OCI-LY7 (cell line): ENCODE data around the gene CERS6. TPM values are rescaled to one million over a fixed set of nuclear protein-coding genes. Genes with fewer than 3 reads are reported as not detected.

Experiments
- BruUV-seq: library from RNA; stranded (reverse); fragments of 400-500 nt; replicated peaks from 2 replicates; lab custom pipeline; 2021; lab: Mats Ljungman, UMichigan
- CTCF ChIA-PET: fragments of 300-600 bp; sonication (Branson Sonifier 250); formaldehyde crosslinking; loops from one replicate; lab custom pipeline; 2022; ENCODE audit warnings: antibody characterized with exemption; ENCODE audit not compliant: unreplicated experiment; lab: Charles Lee
- POLR2A ChIA-PET: fragments of 300-600 bp; sonication (Branson Sonifier 250); formaldehyde crosslinking; loops from one replicate; lab custom pipeline; 2022; ENCODE audit warnings: antibody characterized with exemption; lab: Charles Lee
- DNase-seq: peaks from one replicate; pipeline ENCODE4 v3.0.0-alpha.2; 2015; ENCODE audit warnings: low spot score
- H2AFZ ChIP-seq: fragments of 200-600 bp; sonication (generic), shearing (Covaris generic); 2 replicates; pipeline ENCODE4 v1.6.1; 2014; ENCODE audit warnings: mild to moderate bottlenecking, antibody characterized with exemption, low read length, moderate library complexity
- H3K27ac ChIP-seq: fragments of 200-600 bp; sonication (generic); 2 replicates; pipeline ENCODE4 v1.5.1; 2014; ENCODE audit warnings: mixed run types, low read depth, mild to moderate bottlenecking, moderate library complexity, low read length, inconsistent platforms; ENCODE audit not compliant: poor library complexity, severe bottlenecking
- H3K36me3 ChIP-seq: fragments of 200-600 bp; sonication (generic); 2 replicates; pipeline ENCODE4 v1.6.1; 2014; ENCODE audit warnings: mild to moderate bottlenecking, antibody characterized with exemption, low read length, moderate library complexity, mixed read lengths; ENCODE audit not compliant: insufficient read depth
- H3K4me1 ChIP-seq: fragments of 200-600 bp; sonication (generic); 2 replicates; pipeline ENCODE4 v1.5.1; 2014; ENCODE audit warnings: mild to moderate bottlenecking, low read length; ENCODE audit not compliant: insufficient read depth, poor library complexity, severe bottlenecking
- H3K4me2 ChIP-seq: fragments of 200-600 bp; sonication (generic); 2 replicates; pipeline ENCODE4 v1.6.1; 2014; ENCODE audit warnings: mild to moderate bottlenecking, low read length
- H3K4me3 ChIP-seq: fragments of 200-600 bp; sonication (generic); 2 replicates; pipeline ENCODE4 v1.5.1; 2014; ENCODE audit warnings: mild to moderate bottlenecking, low read depth, low read length; ENCODE audit not compliant: poor library complexity, severe bottlenecking
- H3K79me2 ChIP-seq: fragments of 200-600 bp; sonication (generic); 2 replicates; pipeline ENCODE4 v1.6.1; 2016; ENCODE audit warnings: low read depth, mild to moderate bottlenecking, low read length, moderate library complexity, mixed read lengths; ENCODE audit not compliant: insufficient read depth
- H3K9me2 ChIP-seq: fragments of 200-600 bp; sonication (generic); 2 replicates; pipeline ENCODE4 v1.6.1; 2016; ENCODE audit warnings: mild to moderate bottlenecking, low read length, mixed read lengths; ENCODE audit not compliant: insufficient read depth
- H3K9me3 ChIP-seq: fragments of 200-600 bp; sonication (generic); 2 replicates; pipeline ENCODE4 v1.6.1; 2014; ENCODE audit warnings: mild to moderate bottlenecking, mixed run types, low read length, mixed read lengths
- H4K20me1 ChIP-seq: fragments of 200-600 bp; sonication (generic); 2 replicates; pipeline ENCODE4 v1.6.1; 2014; ENCODE audit warnings: mild to moderate bottlenecking, antibody characterized with exemption, low read length, moderate library complexity, mixed read lengths; ENCODE audit not compliant: insufficient read depth
- CTCF ChIP-seq: fragments of 200-600 bp; sonication (generic); conservative IDR thresholded peaks from 2 replicates; pipeline ENCODE4 v1.5.1; 2014; ENCODE audit warnings: mild to moderate bottlenecking, antibody characterized with exemption, low read length, moderate library complexity, mixed read lengths
- EZH2phosphoT487 ChIP-seq: fragments of 200-600 bp; sonication (generic); IDR thresholded peaks from 2 replicates; pipeline ENCODE4 v1.6.1; 2018; ENCODE audit warnings: low read depth, borderline replicate concordance, mild to moderate bottlenecking, mixed run types, antibody characterized with exemption, low read length, moderate library complexity, mixed read lengths
- intact Hi-C: fragments of 100-400 bp; cut with micrococcal nuclease; formaldehyde crosslinking; loops from one replicate; pipeline ENCODE4 v1.10.0; 2022; ENCODE audit not compliant: unreplicated experiment
- total RNA-seq, 2 experiments: library from RNA; depleted of rRNA in 1 of 2; stranded (reverse); fragments of >200 nt in 1 of 2; shearing (Covaris generic) in 1 of 2; gene quantifications; 2 replicates each; pipeline ENCODE4 v1.2.3, GENCODE V29; 2014 to 2022

CERS6 gene
- total RNA-seq, 2 experiments from 2014 or later = 0.04 TPM; not detected in 1

GRCh38 chr2:168529054-168529833, 73.2 kb downstream of the CERS6 start:
- intact Hi-C loops = no loop called here
- Histone ChIP-seq H3K4me1 (peaks cover 17% of the 10 kb centered on the region), H2AFZ (no peak overlapping the region), H3K4me3 (no peak overlapping the region), H3K36me3 (no peaks in the 10 kb centered on the region), H4K20me1 (no peaks in the 10 kb centered on the region), H3K9me3 (no peaks in the 10 kb centered on the region), H3K4me2 (no peak overlapping the region), H3K79me2 (no peaks in the 10 kb centered on the region), H3K27ac (no peak overlapping the region), H3K9me2 (no peaks in the 10 kb centered on the region)
- TF ChIP-seq CTCF (no peak), EZH2phosphoT487 (no peak)
- BruUV-seq = no TSS peak
- POLR2A ChIA-PET = no interaction called here
- no peak for DNase-seq
- CTCF ChIA-PET = interaction anchor here (0.6 kb wide), 1 partner anchor 83 kb away, joined by 3 read pairs; no protein-coding TSS in a partner anchor

GRCh38 chr2:168529900-168530561, 74.0 kb downstream of the CERS6 start:
- intact Hi-C loops = no loop called here
- CTCF ChIA-PET = interaction anchor here (0.6 kb wide), 1 partner anchor 82 kb away, joined by 3 read pairs; no protein-coding TSS in a partner anchor
- H2AFZ ChIP-seq = no peak overlapping the region
- H3K9me2 ChIP-seq = no peaks in the 10 kb centered on the region
- no peak overlapping the region for H3K4me2 ChIP-seq
- BruUV-seq = no TSS peak
- DNase-seq = no peak
- POLR2A ChIA-PET = interaction anchor here (0.6 kb wide), 1 partner anchor 109 kb away, joined by 3 read pairs; no protein-coding TSS in a partner anchor
- H3K27ac ChIP-seq = no peak overlapping the region
- H3K4me1 ChIP-seq = peaks cover 17% of the 10 kb centered on the region
- no peak overlapping the region for H3K4me3 ChIP-seq
- no peaks in the 10 kb centered on the region for H3K79me2 ChIP-seq
- TF ChIP-seq CTCF (no peak), EZH2phosphoT487 (no peak)
- H3K9me3 ChIP-seq = no peaks in the 10 kb centered on the region
- no peaks in the 10 kb centered on the region for H4K20me1 ChIP-seq
- H3K36me3 ChIP-seq = no peaks in the 10 kb centered on the region
